AG08395 (cell line): ENCODE data around the gene WDR46.

Experiments used
- DNase-seq: peaks from one replicate; pipeline ENCODE4 v3.0.0; 2012; ENCODE audit warnings: mixed read lengths, low spot score

Gene WDR46

GRCh38 chr6:33313709-33314514 lies 24.9 kb upstream of the WDR46 start, which contains the start of gene TAPBP:
TSS of gene TAPBP (minus strand) at chr6:33314078. CDS start at chr6:33314041, 37 bp downstream.
- DNase-seq: peak; percentile 50

GRCh38 chr6:33313105-33313708 lies 24.2 kb upstream of the WDR46 start:
- peak; percentile 27 for DNase-seq

- peak; percentile 50 for DNase-seq
These were observed 23.5 kb upstream of the WDR46 start for GRCh38 chr6:33312361-33313104.

- no peak for DNase-seq
These were observed 17.3 kb upstream of the WDR46 start for GRCh38 chr6:33306356-33306755.

GRCh38 chr6:33305052-33305451 lies 16.0 kb upstream of the WDR46 start:
- DNase-seq: no peak

GRCh38 chr6:33304216-33304615 lies 15.2 kb upstream of the WDR46 start:
- DNase-seq: no peak

- no peak for DNase-seq
These were observed 12.8 kb upstream of the WDR46 start for GRCh38 chr6:33301877-33302276.

- peak; percentile 90 for DNase-seq
These were observed 10.4 kb upstream of the WDR46 start for GRCh38 chr6:33299237-33299944.

GRCh38 chr6:33298773-33299236 lies 9.8 kb upstream of the WDR46 start, which contains the start of gene RGL2:
TSS of gene RGL2 (minus strand) at chr6:33298942. CDS start at chr6:33298610, 332 bp downstream.
- peak; percentile 65 for DNase-seq

- peak; percentile 95 for DNase-seq
These were observed 9.1 kb upstream of the WDR46 start for GRCh38 chr6:33297956-33298772.

GRCh38 chr6:33297406-33297955 lies 8.4 kb upstream of the WDR46 start:
- no peak for DNase-seq

GRCh38 chr6:33296797-33297405 lies 7.9 kb upstream of the WDR46 start:
- DNase-seq: no peak

- DNase-seq: no peak
These were observed 6.8 kb upstream of the WDR46 start for GRCh38 chr6:33295621-33296369.

GRCh38 chr6:33294086-33294823 lies 5.2 kb upstream of the WDR46 start:
- DNase-seq: no peak

- no peak for DNase-seq
These were observed 4.1 kb upstream of the WDR46 start for GRCh38 chr6:33292996-33293682.

- DNase-seq: no peak
These were observed 1.4 kb upstream of the WDR46 start for GRCh38 chr6:33290459-33290858.

GRCh38 chr6:33289784-33290315 lies 811 bp upstream of the WDR46 start:
- DNase-seq: no peak
